GM23338 (cell line): ENCODE data around the gene NDUFV2. TPM values are rescaled to one million over a fixed set of nuclear protein-coding genes. Genes with fewer than 3 reads are reported as not detected.

ENCODE experiments used
- ATAC-seq: fragments of 200-7000 bp; cut with Tn5 transposase; 3 replicates; pipeline ENCODE4 v1.9.1; 2020
- DNase-seq: peaks from one replicate; pipeline ENCODE4 v3.0.0-alpha.2; 2015; ENCODE audit warnings: low spot score
- H2AFZ ChIP-seq: fragments of 200-600 bp; sonication (generic); 2 replicates; pipeline ENCODE4 v1.8.0; 2016; ENCODE audit warnings: antibody characterized with exemption, mild to moderate bottlenecking, moderate library complexity
- H3F3A ChIP-seq: fragments of 200-600 bp; sonication (generic); replicated peaks from 2 replicates; pipeline ENCODE4 v1.8.0; 2017; ENCODE audit warnings: antibody characterized with exemption, mixed run types, low read depth
- H3K27ac ChIP-seq: fragments of 200-600 bp; sonication (generic); 2 replicates; pipeline ENCODE4 v1.6.1; 2016; ENCODE audit warnings: low read depth
- H3K27me3 ChIP-seq: fragments of 200-600 bp; sonication (generic); 2 replicates; pipeline ENCODE4 v1.8.0; 2016; ENCODE audit warnings: mild to moderate bottlenecking, mixed run types, moderate library complexity; ENCODE audit not compliant: insufficient read depth
- H3K36me3 ChIP-seq: fragments of 200-600 bp; sonication (generic); 2 replicates; pipeline ENCODE4 v1.8.0; 2016; ENCODE audit warnings: mild to moderate bottlenecking; ENCODE audit not compliant: insufficient read depth
- H3K4me1 ChIP-seq: fragments of 200-600 bp; sonication (generic); 2 replicates; pipeline ENCODE4 v1.8.0; 2016; ENCODE audit warnings: mild to moderate bottlenecking, moderate library complexity; ENCODE audit not compliant: insufficient read depth
- H3K4me2 ChIP-seq: fragments of 200-600 bp; sonication (generic); 2 replicates; pipeline ENCODE4 v1.7.1; 2017; ENCODE audit warnings: mixed run types
- H3K4me3 ChIP-seq: fragments of 200-600 bp; sonication (generic); 2 replicates; pipeline ENCODE4 v1.6.1; 2016; ENCODE audit warnings: mixed run types
- H3K79me2 ChIP-seq: fragments of 200-600 bp; sonication (generic); replicated peaks from 2 replicates; pipeline ENCODE4 v1.8.0; 2017; ENCODE audit warnings: mild to moderate bottlenecking; ENCODE audit not compliant: insufficient read depth
- H3K9me2 ChIP-seq: fragments of 200-600 bp; sonication (generic); 2 replicates; pipeline ENCODE4 v1.8.0; 2017; ENCODE audit not compliant: insufficient read depth
- H4K20me1 ChIP-seq: fragments of 200-600 bp; sonication (generic); replicated peaks from 2 replicates; pipeline ENCODE4 v1.8.0; 2017; ENCODE audit warnings: mild to moderate bottlenecking; ENCODE audit not compliant: insufficient read depth
- H3K27ac Mint-ChIP-seq: 2 replicates; pipeline ENCODE4 v1.8.0; 2020; ENCODE audit warnings: inconsistent platforms, mild to moderate bottlenecking, moderate library complexity, mixed read lengths
- H3K27me3 Mint-ChIP-seq: 3 replicates; pipeline ENCODE4 v1.8.0; 2022; ENCODE audit warnings: low read depth, mild to moderate bottlenecking, moderate library complexity, mixed read lengths, inconsistent platforms; ENCODE audit not compliant: insufficient read depth, poor library complexity
- H3K36me3 Mint-ChIP-seq: 3 replicates; pipeline ENCODE4 v1.8.0; 2021; ENCODE audit warnings: low read depth, mild to moderate bottlenecking, inconsistent platforms, moderate library complexity, mixed read lengths
- H3K4me1 Mint-ChIP-seq: 3 replicates; pipeline ENCODE4 v1.8.0; 2020; ENCODE audit warnings: mild to moderate bottlenecking, inconsistent platforms, mixed read lengths
- H3K4me3 Mint-ChIP-seq: 3 replicates; pipeline ENCODE4 v1.8.0; 2021; ENCODE audit warnings: moderate library complexity, mild to moderate bottlenecking, inconsistent platforms, mixed read lengths
- H3K9me3 Mint-ChIP-seq: 3 replicates; pipeline ENCODE4 v1.8.0; 2020; ENCODE audit warnings: moderate library complexity, mild to moderate bottlenecking, inconsistent platforms, mixed read lengths
- CTCF ChIP-seq, 2 experiments: fragments of 200-600 bp in 1 of 2; sonication (generic) in 1 of 2; conservative IDR thresholded peaks; 2 replicates each; pipeline versions ENCODE4 v1.5.1 to v1.6.1; 2016 to 2017; ENCODE audit warnings: antibody characterized with exemption in 2 of 2, low read depth in 2 of 2, mild to moderate bottlenecking in 2 of 2, moderate library complexity in 1 of 2
- EZH2 ChIP-seq: fragments of 200-600 bp; sonication (generic); IDR thresholded peaks from one replicate; pipeline ENCODE4 v1.8.0; 2017; ENCODE audit warnings: antibody characterized with exemption, mild to moderate bottlenecking, low read depth; ENCODE audit not compliant: unreplicated experiment
- JUNB ChIP-seq: IDR thresholded peaks from one replicate; pipeline ENCODE4 v1.6.1; 2016; ENCODE audit warnings: antibody characterized with exemption; ENCODE audit not compliant: unreplicated experiment
- POLR2AphosphoS5 ChIP-seq: IDR thresholded peaks from 2 replicates; pipeline ENCODE4 v1.6.1; 2016; ENCODE audit warnings: antibody characterized with exemption, low read depth
- ZNF114 ChIP-seq: fragments of 250-450 bp; sonication (Bioruptor Pico); IDR thresholded peaks from 2 replicates; pipeline ENCODE4 v1.5.0; 2020; ENCODE audit warnings: mild to moderate bottlenecking, moderate library complexity
- ZNF331 ChIP-seq: fragments of 250-450 bp; sonication (Bioruptor Pico); IDR thresholded peaks from 2 replicates; pipeline ENCODE4 v1.5.0; 2020; ENCODE audit warnings: low read depth, mild to moderate bottlenecking, moderate library complexity
- ZNF462 ChIP-seq: fragments of 250-450 bp; sonication (Bioruptor Pico); IDR thresholded peaks from 2 replicates; pipeline ENCODE4 v1.5.0; 2020; ENCODE audit warnings: mild to moderate bottlenecking, moderate library complexity
- polyA plus RNA-seq: library from polyadenylated mRNA; unstranded; fragments of >200 nt; fragmentation: Nextera tagmentation; extraction: Ambion mirVana; gene quantifications from 2 replicates; pipeline ENCODE4 v1.2.1, GENCODE V29; 2016
- total RNA-seq: library from RNA; depleted of rRNA; stranded (reverse); fragments of >200 nt; shearing (Covaris generic); gene quantifications from 2 replicates; pipeline ENCODE4 v1.2.3, GENCODE V29; 2014

Gene NDUFV2
- total and polyA plus RNA-seq, 2 experiments from 2014 or later = 157 to 577 TPM

GRCh38 chr18:9066358-9066757, 36.1 kb upstream of the NDUFV2 start:
- Mint-ChIP-seq H3K4me1 (no peaks in the 10 kb centered on the region; the same call in 2 of the 3 replicates), H3K9me3 (no peaks in the 10 kb centered on the region; the same call in 2 of the 3 replicates), H3K36me3 (no peaks in the 10 kb centered on the region), H3K4me3 (no peak overlapping the region), H3K27ac (no peak overlapping the region), H3K27me3 (peaks cover 2% of the 10 kb centered on the region)
- Histone ChIP-seq H3K36me3 (no peaks in the 10 kb centered on the region), H3K9me2 (no peaks in the 10 kb centered on the region), H4K20me1 (no peaks in the 10 kb centered on the region), H3F3A (no peaks in the 10 kb centered on the region), H3K27me3 (no peaks in the 10 kb centered on the region), H3K27ac (no peak overlapping the region), H3K79me2 (no peaks in the 10 kb centered on the region), H3K4me1 (peaks cover 5% of the 10 kb centered on the region), H2AFZ (peak overlapping the region; percentile 83; the same call in 1 of the 2 replicates), H3K4me3 (no peak overlapping the region), H3K4me2 (no peak overlapping the region)
- ATAC-seq (no peak), DNase-seq (no peak)
- TF ChIP-seq ZNF114 (CRISPR knock-in tag) (no peak), ZNF331 (CRISPR knock-in tag) (no peak), EZH2 (no peak)

- Histone ChIP-seq H3K27ac (no peak overlapping the region), H3K4me2 (no peak overlapping the region), H3K4me3 (no peak overlapping the region), H3K79me2 (no peaks in the 10 kb centered on the region), H2AFZ (peak overlapping the region; percentile 83), H3K27me3 (no peaks in the 10 kb centered on the region), H3K36me3 (no peaks in the 10 kb centered on the region), H3F3A (no peaks in the 10 kb centered on the region), H3K9me2 (no peaks in the 10 kb centered on the region), H3K4me1 (peaks cover 5% of the 10 kb centered on the region), H4K20me1 (no peaks in the 10 kb centered on the region)
- Mint-ChIP-seq H3K27ac (no peak overlapping the region), H3K27me3 (peaks cover 2% of the 10 kb centered on the region), H3K9me3 (no peaks in the 10 kb centered on the region; the same call in 2 of the 3 replicates), H3K4me3 (no peak overlapping the region), H3K36me3 (no peaks in the 10 kb centered on the region), H3K4me1 (no peaks in the 10 kb centered on the region; the same call in 2 of the 3 replicates)
- no peak for DNase-seq
- no peak for TF ChIP-seq CTCF (conservative IDR thresholded peaks at IDR 0.05; ENCODE audit: low read depth in 2 of 2)
- no peak for TF ChIP-seq JUNB
- no peak for TF ChIP-seq POLR2AphosphoS5
- ATAC-seq = no peak
Observed at GRCh38 chr18:9066817-9067306, 35.6 kb upstream of the NDUFV2 start.

- no peaks in the 10 kb centered on the region for H3K9me2 ChIP-seq
- Mint-ChIP-seq H3K27ac (no peak overlapping the region), H3K4me1 (no peaks in the 10 kb centered on the region; the same call in 2 of the 3 replicates), H3K9me3 (no peaks in the 10 kb centered on the region; the same call in 2 of the 3 replicates), H3K36me3 (no peaks in the 10 kb centered on the region), H3K4me3 (no peak overlapping the region), H3K27me3 (peaks cover 2% of the 10 kb centered on the region)
- H3K4me2 ChIP-seq = no peak overlapping the region
- H4K20me1 ChIP-seq = no peaks in the 10 kb centered on the region
- DNase-seq (no peak), ATAC-seq (no peak)
- H3K4me1 ChIP-seq = peaks cover 5% of the 10 kb centered on the region
- no peak overlapping the region for H3K4me3 ChIP-seq
- H3K27me3 ChIP-seq = no peaks in the 10 kb centered on the region
- H3K79me2 ChIP-seq = no peaks in the 10 kb centered on the region
- H2AFZ ChIP-seq = no peak overlapping the region
- no peaks in the 10 kb centered on the region for H3K36me3 ChIP-seq
- no peak overlapping the region for H3K27ac ChIP-seq
- H3F3A ChIP-seq = no peaks in the 10 kb centered on the region
- TF ChIP-seq ZNF462 (CRISPR knock-in tag) = no peak
Observed at GRCh38 chr18:9067823-9068222, 34.7 kb upstream of the NDUFV2 start.
